Vagina (tissue), 2 donors: Measurements from ENCODE around the gene SPATS1.
"Not testable (repeated sequence)": the region's sequence is repeated elsewhere in the genome, so short reads cannot be mapped to it uniquely, and the experiment has no call there.

ENCODE experiments used
- POLR2A ChIP-seq, 2 donors: fragments of 450-650 bp; IDR thresholded peaks; one replicate each; pipeline ENCODE4 v1.6.1; 2017; ENCODE audit warnings: antibody characterized with exemption in 2 of 2, mild to moderate bottlenecking in 2 of 2, moderate library complexity in 2 of 2
- POLR2AphosphoS5 ChIP-seq, 2 donors: sonication (generic); formaldehyde crosslinking; IDR thresholded peaks; one replicate each; pipeline ENCODE4 v1.9.0; 2017; ENCODE audit warnings: antibody characterized with exemption in 2 of 2, mild to moderate bottlenecking in 2 of 2, low read depth in 1 of 2; ENCODE audit not compliant: insufficient read depth in 1 of 2
- TF ChIP-seq, protein P1 (sequence below), 3 experiments: fragments of 450-650 bp in 2 of 3; fragments of 200-600 bp in 1 of 3; sonication (generic) in 1 of 3; IDR thresholded peaks; one replicate each; pipeline ENCODE4 v1.5.1; 2017 to 2019; ENCODE audit warnings: antibody characterized with exemption in 3 of 3, mild to moderate bottlenecking in 2 of 3, moderate library complexity in 2 of 3

- TF ChIP-seq, protein P1, sequence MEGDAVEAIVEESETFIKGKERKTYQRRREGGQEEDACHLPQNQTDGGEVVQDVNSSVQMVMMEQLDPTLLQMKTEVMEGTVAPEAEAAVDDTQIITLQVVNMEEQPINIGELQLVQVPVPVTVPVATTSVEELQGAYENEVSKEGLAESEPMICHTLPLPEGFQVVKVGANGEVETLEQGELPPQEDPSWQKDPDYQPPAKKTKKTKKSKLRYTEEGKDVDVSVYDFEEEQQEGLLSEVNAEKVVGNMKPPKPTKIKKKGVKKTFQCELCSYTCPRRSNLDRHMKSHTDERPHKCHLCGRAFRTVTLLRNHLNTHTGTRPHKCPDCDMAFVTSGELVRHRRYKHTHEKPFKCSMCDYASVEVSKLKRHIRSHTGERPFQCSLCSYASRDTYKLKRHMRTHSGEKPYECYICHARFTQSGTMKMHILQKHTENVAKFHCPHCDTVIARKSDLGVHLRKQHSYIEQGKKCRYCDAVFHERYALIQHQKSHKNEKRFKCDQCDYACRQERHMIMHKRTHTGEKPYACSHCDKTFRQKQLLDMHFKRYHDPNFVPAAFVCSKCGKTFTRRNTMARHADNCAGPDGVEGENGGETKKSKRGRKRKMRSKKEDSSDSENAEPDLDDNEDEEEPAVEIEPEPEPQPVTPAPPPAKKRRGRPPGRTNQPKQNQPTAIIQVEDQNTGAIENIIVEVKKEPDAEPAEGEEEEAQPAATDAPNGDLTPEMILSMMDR (IDR thresholded peaks at IDR 0.05) = not testable (repeated sequence)
- not testable (repeated sequence) for TF ChIP-seq POLR2A (IDR thresholded peaks at IDR 0.05); POLR2AphosphoS5 (IDR thresholded peaks at IDR 0.05; ENCODE audit: insufficient read depth in 1 of 2, low read depth in 1 of 2)
Observed at GRCh38 chr6:44328203-44328602, 14.2 kb upstream of the SPATS1 start.
